Left kidney (tissue), 2 donors: ENCODE measurements around the gene IQGAP2. TPM values are rescaled to one million over a fixed set of nuclear protein-coding genes. Genes with fewer than 3 reads are reported as not detected.
"Not testable (repeated sequence)": the region's sequence is repeated elsewhere in the genome, so short reads cannot be mapped to it uniquely, and the experiment has no call there.

ENCODE experiments used
- DNase-seq: peaks from one replicate; pipeline ENCODE4 v3.0.0-alpha.2; 2013
- polyA plus RNA-seq: library from polyadenylated mRNA; unstranded; fragments of 120-200 nt; gene quantifications from one replicate; pipeline ENCODE4 v1.2.1, GENCODE V29; 2013; ENCODE audit not compliant: insufficient read length

The IQGAP2 gene
- polyA plus RNA-seq, 1 donor, result 77.6 TPM

DNA sequence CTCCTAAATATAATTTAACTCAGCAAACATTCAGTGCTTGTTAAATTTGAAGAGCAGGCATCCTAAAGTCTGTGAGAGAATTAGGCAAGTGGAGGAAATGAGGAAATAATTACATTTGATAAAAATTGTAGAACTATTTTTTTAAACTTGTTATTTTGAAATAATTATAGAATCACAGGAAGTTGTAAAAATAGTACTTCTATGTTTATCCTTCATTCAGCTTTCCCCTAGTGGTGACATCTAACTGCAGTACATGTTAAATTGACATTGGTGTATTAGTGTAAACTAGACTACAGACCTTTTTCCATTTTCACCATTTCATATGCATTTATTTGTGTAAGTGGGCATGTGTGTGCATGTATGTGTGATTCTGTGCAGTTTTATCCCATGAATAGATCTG, 168.5 kb downstream of the IQGAP2 start:
- no peak for DNase-seq

- no peak for DNase-seq
Observed at GRCh38 chr5:76576450-76576849, 173.4 kb downstream of the IQGAP2 start.

DNA sequence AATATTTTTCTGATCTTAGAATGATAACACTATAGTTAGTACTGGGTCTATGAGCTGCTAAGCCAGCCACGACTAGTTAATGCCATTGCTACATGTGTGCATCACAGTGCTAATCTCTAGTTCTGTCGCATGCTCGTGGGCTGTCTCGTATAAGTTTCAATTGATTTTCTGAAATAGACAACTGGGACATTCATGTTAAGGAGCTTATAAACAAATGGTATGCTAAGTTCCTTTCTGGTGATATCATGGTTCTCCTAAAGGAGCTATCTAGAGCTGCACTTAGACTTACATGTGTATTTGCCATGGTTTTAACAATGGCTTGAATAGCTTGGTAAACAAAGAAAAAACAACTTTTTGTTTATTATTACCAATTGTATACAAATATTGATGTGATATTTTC, 173.9 kb downstream of the IQGAP2 start:
- no peak for DNase-seq

GRCh38 chr5:76579166-76579937, 176.3 kb downstream of the IQGAP2 start:
- no peak for DNase-seq

DNA sequence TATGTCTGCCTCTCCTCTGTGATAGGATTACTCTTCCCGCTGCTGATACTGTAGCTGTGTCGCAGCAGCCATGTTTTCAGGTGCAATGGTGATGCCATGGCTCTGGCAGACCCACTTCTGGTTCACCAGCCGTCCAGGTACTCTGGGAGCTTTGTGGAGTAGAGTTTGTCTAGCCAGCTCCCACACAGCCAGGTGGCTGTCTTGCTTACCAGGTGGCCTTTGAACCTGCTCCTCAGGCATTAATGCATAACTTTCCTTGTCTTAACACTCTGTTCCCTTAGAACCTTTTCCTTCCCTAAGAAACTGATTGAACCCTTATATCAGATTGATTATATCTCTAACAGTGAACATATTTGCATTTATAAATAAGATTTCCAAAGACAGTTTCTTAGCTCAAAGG, 177.9 kb downstream of the IQGAP2 start:
- no peak for DNase-seq

DNA sequence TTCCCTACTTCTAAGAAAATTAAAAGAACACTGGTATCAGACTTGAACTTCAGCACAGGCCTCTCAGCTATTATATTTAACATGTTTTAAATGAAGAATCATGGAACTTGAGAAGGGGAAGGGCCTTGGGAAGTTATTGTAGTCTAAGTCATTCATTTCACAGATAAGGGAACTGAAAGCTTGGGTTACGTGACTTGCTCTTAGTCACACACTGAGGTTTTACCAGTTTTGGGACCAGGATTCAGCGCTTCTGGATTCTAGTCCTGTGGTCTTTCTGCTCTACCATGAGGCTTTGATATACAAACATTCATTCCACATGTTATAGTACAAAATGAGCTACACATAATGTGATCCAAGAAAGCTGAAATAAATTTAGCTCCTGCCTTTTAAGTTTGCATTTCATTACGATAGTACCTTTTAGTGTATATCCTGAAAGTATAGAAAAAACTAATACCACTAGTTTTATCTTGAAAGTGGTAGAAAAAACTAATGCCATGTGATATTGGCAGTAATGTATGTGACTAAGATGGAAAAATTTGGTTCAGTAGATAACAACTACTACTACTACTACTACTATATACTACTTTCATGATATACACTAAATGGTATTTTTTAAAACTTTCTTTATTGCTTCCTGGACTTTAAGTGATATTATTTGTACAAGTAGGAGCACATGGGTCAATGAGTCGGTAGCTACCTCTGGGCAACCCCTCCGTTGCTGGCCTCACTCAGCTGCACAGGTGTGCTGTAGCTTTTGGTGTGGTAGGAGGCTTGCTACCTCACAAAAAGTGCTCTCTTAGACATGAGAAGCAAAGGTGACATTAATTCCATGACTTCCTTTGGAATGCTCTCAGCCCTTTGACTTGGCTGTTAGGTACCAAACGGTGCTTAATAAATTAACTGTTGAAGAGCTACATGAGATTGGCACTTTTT, 179.4 kb downstream of the IQGAP2 start:
- no peak for DNase-seq

GRCh38 chr5:76583163-76584047, 180.3 kb downstream of the IQGAP2 start:
- DNase-seq, result no peak

- DNase-seq, result no peak
Observed at GRCh38 chr5:76585783-76586217, 182.7 kb downstream of the IQGAP2 start.

DNA sequence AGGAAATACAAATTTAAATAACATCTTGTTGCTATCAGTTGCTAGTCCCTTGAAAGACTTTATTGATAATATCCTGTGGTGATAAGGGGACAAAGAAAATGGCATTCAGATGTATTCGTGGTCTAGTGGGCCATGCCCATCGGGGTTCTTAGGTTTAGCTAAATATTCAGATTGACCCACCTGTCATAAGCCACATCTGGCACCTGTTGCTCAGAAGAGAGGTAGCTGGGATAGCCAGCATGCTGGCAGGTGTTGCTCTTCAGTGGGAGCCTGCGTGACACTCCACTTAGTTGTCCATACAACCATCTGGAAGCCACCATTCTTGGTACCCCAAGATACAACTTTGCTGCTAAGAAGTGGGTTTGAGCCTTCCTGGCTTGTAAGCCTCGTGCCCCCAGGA, 183.4 kb downstream of the IQGAP2 start:
- no peak for DNase-seq

DNA sequence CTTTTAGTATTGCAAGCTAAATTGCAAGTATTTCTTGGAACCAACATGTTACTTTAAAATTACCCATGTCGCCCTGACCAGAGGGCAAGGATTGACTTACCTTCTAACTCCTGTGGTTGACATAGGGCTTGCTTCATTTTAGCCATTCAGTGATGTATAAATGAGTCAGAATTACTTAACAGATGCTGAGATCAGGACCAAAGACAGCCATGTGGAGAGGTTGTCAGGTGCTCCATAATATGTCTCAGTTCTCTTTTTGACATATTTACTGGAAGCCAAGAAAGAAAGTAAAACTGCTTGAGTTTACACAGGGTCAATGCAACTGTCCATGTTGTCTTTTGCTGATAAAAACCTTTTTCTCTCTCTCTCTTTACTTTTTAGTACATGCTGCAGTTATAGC, 186.9 kb downstream of the IQGAP2 start:
- DNase-seq, result no peak

DNA sequence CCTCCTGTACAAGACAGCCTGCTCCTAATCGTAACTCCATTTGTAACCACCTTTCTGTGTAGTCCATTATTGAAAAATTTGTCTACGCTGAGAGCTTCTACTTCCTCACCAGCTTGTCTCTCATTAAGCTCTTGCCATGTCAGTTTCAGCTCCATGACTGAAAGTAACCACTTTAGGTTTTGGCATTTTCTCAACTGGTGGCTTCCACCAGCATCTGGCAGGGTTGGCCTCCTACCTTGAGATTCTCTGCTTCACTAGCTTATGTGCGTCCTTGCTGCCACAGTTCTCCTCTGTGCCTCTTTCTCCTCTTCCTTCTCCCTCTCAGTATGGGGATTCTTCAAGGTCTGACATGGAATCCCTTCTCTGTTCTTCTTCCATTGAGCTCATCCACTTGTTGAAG, 188.3 kb downstream of the IQGAP2 start:
- DNase-seq, result no peak

DNA sequence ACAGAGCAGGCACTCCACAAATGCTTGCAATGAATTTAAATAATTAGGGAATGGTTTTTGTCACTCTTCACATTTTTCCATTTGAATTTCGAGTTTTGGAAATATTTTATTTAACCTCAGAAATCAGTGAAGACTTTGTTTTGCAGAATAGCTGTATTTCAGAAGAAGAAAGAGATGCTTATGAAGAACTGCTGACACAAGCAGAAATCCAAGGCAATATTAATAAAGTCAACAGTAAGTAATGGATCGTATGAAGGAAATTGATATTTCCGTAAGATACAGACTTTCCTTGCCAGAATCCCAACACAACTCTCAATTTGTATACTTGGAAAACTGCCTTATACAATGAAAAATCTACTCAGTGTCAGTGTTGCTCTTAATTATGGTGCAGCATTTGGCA, 189.6 kb downstream of the IQGAP2 start:
- no peak for DNase-seq

DNA sequence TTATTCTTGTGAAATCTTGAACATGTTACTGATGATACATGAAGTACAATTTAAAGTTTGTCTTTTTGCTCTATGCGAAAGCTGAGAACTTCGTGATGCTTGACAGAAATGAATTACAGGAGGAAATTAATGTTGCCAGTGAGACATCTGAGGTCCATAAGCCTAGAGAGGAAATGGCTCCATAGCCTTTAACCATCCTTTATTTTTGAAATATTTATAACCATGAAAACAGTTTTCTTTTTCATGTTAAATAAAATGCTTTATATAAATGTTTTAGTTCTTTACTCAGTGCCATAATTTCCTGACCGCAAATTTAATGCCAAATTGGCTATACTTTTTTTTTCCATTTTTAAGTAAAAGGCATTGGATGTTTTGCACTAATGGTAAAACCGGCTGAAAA, 191.0 kb downstream of the IQGAP2 start:
- DNase-seq, result no peak

DNA sequence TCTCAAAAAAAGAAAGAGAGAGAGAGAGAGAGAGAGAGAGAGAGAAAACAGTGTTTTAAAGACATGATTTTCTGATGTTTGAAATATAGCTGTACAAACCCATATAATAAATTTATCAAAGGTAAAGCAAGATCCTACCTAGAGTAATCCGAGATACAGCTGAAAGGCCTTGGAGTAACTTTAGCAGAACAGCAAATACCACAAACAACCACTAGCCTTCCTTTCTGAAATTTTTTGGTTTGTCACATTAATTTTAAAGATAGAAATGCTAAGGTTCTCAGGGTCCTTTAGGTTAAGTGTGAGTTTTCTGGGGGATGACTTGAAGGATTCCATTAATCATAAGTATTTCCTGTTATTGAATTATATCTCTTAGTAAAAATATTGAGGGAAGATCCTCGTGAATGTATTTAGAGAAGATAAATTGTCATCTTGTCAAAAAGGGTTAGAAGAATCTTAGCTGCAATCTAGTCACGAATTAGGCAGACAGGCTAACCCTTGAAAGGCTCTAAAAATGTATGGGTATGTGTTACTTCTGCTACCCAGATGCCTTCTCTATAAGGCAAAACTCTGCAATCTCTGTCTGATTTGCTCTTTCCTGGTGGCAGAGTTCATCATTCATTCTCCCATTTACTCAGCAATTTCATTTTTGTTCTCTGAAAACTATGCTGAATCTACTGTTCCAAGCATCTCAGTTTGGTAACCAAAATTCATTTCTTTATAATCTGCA, 192.8 kb downstream of the IQGAP2 start:
- DNase-seq, result no peak

- DNase-seq, result no peak
Observed at GRCh38 chr5:76598531-76598930, 195.4 kb downstream of the IQGAP2 start.

DNA sequence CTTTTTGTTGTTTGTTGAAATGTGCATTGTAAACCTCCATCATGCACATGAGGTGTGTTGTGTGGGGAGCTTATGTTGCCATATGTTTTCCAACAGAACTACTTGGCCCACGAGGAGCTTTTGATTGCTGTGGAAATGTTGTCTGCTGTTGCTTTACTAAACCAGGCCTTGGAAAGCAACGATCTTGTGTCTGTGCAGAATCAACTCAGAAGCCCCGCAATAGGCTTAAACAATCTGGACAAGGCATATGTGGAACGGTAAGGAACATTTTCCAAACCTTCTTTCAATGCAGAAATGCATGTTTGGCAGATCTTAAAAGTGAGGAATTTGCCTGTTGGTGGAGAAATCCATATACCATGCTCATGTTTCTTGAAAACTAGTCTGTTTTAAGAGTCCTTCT, 197.6 kb downstream of the IQGAP2 start:
- no peak for DNase-seq

DNA sequence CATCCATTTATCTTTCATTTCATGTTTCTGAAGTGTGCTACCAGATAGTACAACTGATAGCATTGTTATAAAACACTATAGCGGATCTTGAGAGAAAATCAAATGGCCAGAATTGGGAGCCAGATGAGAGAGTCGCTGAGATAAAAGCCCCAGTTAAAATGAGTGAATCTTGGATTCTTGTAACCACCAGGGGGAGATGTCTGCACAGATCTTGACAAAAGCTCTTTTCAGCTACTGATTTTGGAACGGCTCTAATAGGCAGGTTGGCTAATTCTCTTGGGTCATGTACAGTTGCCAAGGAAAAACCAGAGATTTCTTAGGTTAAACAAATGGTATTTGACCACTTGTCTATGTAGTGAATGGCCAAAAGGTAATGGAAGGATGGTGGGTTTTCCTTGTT, 198.4 kb downstream of the IQGAP2 start:
- peak; percentile 57 for DNase-seq

GRCh38 chr5:76602094-76602726, 199.1 kb downstream of the IQGAP2 start:
- DNase-seq, result no peak

DNA sequence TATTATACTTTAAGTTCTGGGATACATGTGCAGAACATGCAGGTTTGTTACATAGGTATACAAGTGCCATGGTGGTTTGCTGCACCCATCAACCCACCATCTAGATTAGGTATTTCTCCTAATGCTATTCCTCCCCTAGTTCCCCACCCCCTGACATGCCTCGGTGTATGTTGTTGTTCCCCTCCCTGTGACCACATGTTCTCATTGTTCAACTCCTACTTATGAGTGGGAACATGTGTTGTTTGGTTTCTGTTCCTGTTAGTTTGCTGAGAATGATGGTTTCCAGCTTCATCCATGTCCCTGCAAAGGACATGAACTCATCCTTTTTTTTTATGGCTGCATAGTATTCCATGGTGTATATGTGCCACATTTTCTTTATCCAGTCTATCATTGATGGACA, 200.9 kb downstream of the IQGAP2 start:
- not testable (repeated sequence) for DNase-seq

- DNase-seq, result no peak
Observed at GRCh38 chr5:76604838-76605237, 201.8 kb downstream of the IQGAP2 start.

- DNase-seq, result no peak
Observed at GRCh38 chr5:76606701-76607100, 203.6 kb downstream of the IQGAP2 start.
